ENCODE results near the gene RNLS. TPM values are rescaled to one million over a fixed set of nuclear protein-coding genes. Genes with fewer than 3 reads are reported as not detected.
A peak's percentile ranks its signal among the peaks of the same experiment; 100 is the strongest.

Gene RNLS
- total RNA-seq, 1 donor from 2014 or later: 7.0 TPM

DNA sequence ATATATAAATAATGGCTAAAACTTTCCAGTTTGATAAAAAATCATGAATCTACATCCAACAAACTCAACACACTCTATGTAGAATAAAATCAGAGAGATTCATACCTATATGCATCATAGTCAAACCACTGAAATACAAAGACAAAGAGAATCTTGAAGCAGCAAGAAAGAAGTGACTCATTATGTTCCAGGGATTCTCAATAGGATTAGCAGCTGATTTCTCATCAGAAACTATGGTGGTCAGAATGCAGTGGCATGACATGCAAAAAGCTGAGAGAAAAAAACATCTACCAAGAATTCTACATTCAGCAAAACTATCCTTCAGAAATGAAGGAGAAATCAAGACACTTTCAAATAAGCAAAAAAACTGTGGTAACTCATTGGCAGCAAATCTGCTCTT is 187.4 kb downstream of the RNLS start:
- peaks cover 14% of the 10 kb centered on the region for H3K9me3 Mint-ChIP-seq
- no peak for TF ChIP-seq CTCF (conservative IDR thresholded peaks at IDR 0.05)
- H3K27me3 Mint-ChIP-seq: no peaks in the 10 kb centered on the region
- no peaks in the 10 kb centered on the region for H3K36me3 Mint-ChIP-seq
- H3K4me3 Mint-ChIP-seq: no peak overlapping the region
- H3K27ac Mint-ChIP-seq: no peak overlapping the region
- H3K4me1 Mint-ChIP-seq (ENCODE audit: unreplicated experiment): peaks cover 9% of the 10 kb centered on the region
- DNase-seq (ENCODE audit: extremely low spot score, unreplicated experiment): no peak

- Mint-ChIP-seq H3K27me3 (no peaks in the 10 kb centered on the region), H3K4me1 (ENCODE audit: unreplicated experiment) (peaks cover 16% of the 10 kb centered on the region)
Observed at GRCh38 chr10:88392222-88392621, 190.9 kb downstream of the RNLS start.

DNA sequence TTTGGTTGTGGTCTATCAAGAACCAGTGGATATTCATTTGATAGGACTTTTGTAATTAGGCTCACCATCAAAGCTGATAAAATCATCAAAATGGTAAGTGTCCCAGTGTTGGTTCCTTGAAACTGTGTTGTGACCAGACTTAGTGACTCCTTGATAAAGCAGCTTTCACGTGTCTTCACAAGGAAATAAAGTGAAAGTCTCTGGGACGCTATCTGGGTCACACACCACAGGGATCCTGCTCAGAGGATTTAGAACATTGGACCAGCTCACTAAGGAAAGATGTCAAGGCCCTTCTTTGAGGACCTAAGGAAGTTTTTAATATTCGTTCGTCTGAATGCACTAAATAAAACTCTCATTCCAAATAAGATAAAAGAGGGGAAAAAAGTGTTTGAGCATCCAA is 193.1 kb downstream of the RNLS start:
- Mint-ChIP-seq H3K9me3 (peaks cover under 1% of the 10 kb centered on the region), H3K27me3 (no peaks in the 10 kb centered on the region), H3K4me3 (no peak overlapping the region), H3K27ac (no peak overlapping the region), H3K36me3 (no peaks in the 10 kb centered on the region), H3K4me1 (ENCODE audit: unreplicated experiment) (peaks cover 24% of the 10 kb centered on the region)
- no peak for DNase-seq (ENCODE audit: extremely low spot score, unreplicated experiment)
- TF ChIP-seq CTCF (conservative IDR thresholded peaks at IDR 0.05): no peak

More at GRCh38 chr10:88392222-88392621, 190.9 kb downstream of the RNLS start:
- Mint-ChIP-seq H3K36me3 (no peaks in the 10 kb centered on the region), H3K4me3 (no peak overlapping the region), H3K27ac (peak overlapping the region; percentile 35), H3K9me3 (peaks cover 9% of the 10 kb centered on the region)
- TF ChIP-seq CTCF (conservative IDR thresholded peaks at IDR 0.05): no peak
- no peak for DNase-seq (ENCODE audit: extremely low spot score, unreplicated experiment)

GRCh38 chr10:88389456-88389855 is 193.7 kb downstream of the RNLS start:
- no peaks in the 10 kb centered on the region for H3K27me3 Mint-ChIP-seq
- H3K9me3 Mint-ChIP-seq: no peaks in the 10 kb centered on the region
- no peak for DNase-seq (ENCODE audit: extremely low spot score, unreplicated experiment)
- H3K4me3 Mint-ChIP-seq: no peak overlapping the region
- TF ChIP-seq CTCF (conservative IDR thresholded peaks at IDR 0.05): peak; percentile 78
- H3K27ac Mint-ChIP-seq: no peak overlapping the region
- no peaks in the 10 kb centered on the region for H3K36me3 Mint-ChIP-seq
- H3K4me1 Mint-ChIP-seq (ENCODE audit: unreplicated experiment): peaks cover 24% of the 10 kb centered on the region

DNA sequence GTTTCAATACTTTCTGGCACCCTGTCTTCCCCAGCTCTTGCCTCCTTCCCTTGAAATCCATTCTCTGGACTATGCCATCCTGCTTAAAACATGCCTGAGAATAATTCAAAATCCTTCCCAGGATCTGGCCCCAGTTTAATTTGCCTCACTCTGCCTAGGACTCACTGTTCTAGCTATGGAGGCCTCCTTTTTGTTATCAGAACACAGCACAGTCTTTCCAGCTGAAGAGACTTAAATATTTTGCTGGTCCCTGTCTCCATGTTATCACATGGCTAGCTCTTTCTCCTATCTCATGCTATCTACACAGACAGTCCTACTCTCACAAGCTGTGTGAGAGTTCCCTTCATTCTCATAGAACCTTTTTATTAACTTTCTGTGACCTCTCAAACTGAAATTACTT is 194.8 kb downstream of the RNLS start:
- H3K27ac Mint-ChIP-seq: no peak overlapping the region
- no peaks in the 10 kb centered on the region for H3K36me3 Mint-ChIP-seq
- no peaks in the 10 kb centered on the region for H3K27me3 Mint-ChIP-seq
- H3K4me1 Mint-ChIP-seq (ENCODE audit: unreplicated experiment): peaks cover 24% of the 10 kb centered on the region
- H3K9me3 Mint-ChIP-seq: peaks cover under 1% of the 10 kb centered on the region
- DNase-seq (ENCODE audit: extremely low spot score, unreplicated experiment): no peak
- TF ChIP-seq CTCF (conservative IDR thresholded peaks at IDR 0.05): no peak
- H3K4me3 Mint-ChIP-seq: no peak overlapping the region

Measured in type B pancreatic cell (in vitro differentiated cells).